HepG2 (cell line): ENCODE data around the gene MEGF11. TPM values are rescaled to one million over a fixed set of nuclear protein-coding genes. Genes with fewer than 3 reads are reported as not detected.

Experiments used
- FOSL1 ChIP-seq: sonication (generic); formaldehyde crosslinking; IDR thresholded peaks from 2 replicates; pipeline ENCODE4 v1.9.0; 2021; ENCODE audit warnings: missing genetic modification reagents, borderline replicate concordance
- ISX ChIP-seq: sonication (generic); formaldehyde crosslinking; conservative IDR thresholded peaks from 2 replicates; pipeline ENCODE4 v1.5.0; 2020; ENCODE audit warnings: missing genetic modification reagents
- KDM2A ChIP-seq: sonication (generic); formaldehyde crosslinking; IDR thresholded peaks from 2 replicates; pipeline ENCODE4 v1.4.0; 2020; ENCODE audit warnings: low read depth, missing genetic modification reagents, borderline replicate concordance
- KMT2A ChIP-seq: sonication (generic); formaldehyde crosslinking; IDR thresholded peaks from 2 replicates; pipeline ENCODE4 v1.4.0; 2020; ENCODE audit warnings: missing genetic modification reagents
- RFX1 ChIP-seq: fragments of 450-650 bp; IDR thresholded peaks from 2 replicates; pipeline ENCODE4 v1.6.1; 2017
- TFDP1 ChIP-seq: IDR thresholded peaks from 2 replicates; pipeline ENCODE4 v1.6.1; 2016; ENCODE audit warnings: missing compliant biosample characterization, missing genetic modification reagents, borderline replicate concordance
- U2AF1 ChIP-seq: fragments of 200-400 bp; formaldehyde crosslinking; optimal IDR thresholded peaks from 2 replicates; pipeline ENCODE3; 2017; ENCODE audit warnings: mild to moderate bottlenecking, low read depth, low read length
- ZNF264 ChIP-seq: sonication (generic); formaldehyde crosslinking; IDR thresholded peaks from 2 replicates; pipeline ENCODE4 v1.4.0; 2020; ENCODE audit warnings: missing genetic modification reagents
- ZNF350 ChIP-seq: sonication (generic); formaldehyde crosslinking; IDR thresholded peaks from 2 replicates; pipeline ENCODE4 v1.4.0; 2020; ENCODE audit warnings: mild to moderate bottlenecking, low read depth, missing genetic modification reagents, borderline replicate concordance
- ZNF362 ChIP-seq: sonication (generic); formaldehyde crosslinking; IDR thresholded peaks from 2 replicates; pipeline ENCODE4 v1.4.0; 2020; ENCODE audit warnings: missing genetic modification reagents, mild to moderate bottlenecking, borderline replicate concordance
- ZNF570 ChIP-seq: sonication (generic); formaldehyde crosslinking; IDR thresholded peaks from 2 replicates; pipeline ENCODE4 v1.4.0; 2020; ENCODE audit warnings: mild to moderate bottlenecking, missing genetic modification reagents, borderline replicate concordance
- ZNF776 ChIP-seq: sonication (generic); formaldehyde crosslinking; IDR thresholded peaks from 2 replicates; pipeline ENCODE4 v1.4.0; 2020; ENCODE audit warnings: mild to moderate bottlenecking, missing genetic modification reagents
- ZNF788 ChIP-seq: sonication (generic); formaldehyde crosslinking; IDR thresholded peaks from 2 replicates; pipeline ENCODE4 v1.5.0; 2020; ENCODE audit warnings: mild to moderate bottlenecking, missing genetic modification reagents, borderline replicate concordance
- polyA plus RNA-seq, 8 experiments: library from polyadenylated mRNA; depleted of rRNA in 3 of 8; stranded (reverse) in 7 of 8; unstranded in 1 of 8; fragments of >200 nt; fragmentation: Illumina TruSeq in 4 of 8; extraction: Trizol in 4 of 8; gene quantifications; 2 replicates each; pipeline versions ENCODE4 v1.2.1 to v1.2.3, GENCODE V29; 2011 to 2016; ENCODE audit warnings: low read depth in 4 of 8, missing spikeins in 1 of 8, mixed read lengths in 1 of 8; ENCODE audit not compliant: insufficient read depth in 1 of 8
- total RNA-seq, 5 experiments: library from RNA; depleted of rRNA; stranded (reverse); fragments of >200 nt; fragmentation: Illumina TruSeq; extraction: Trizol; gene quantifications; 2 replicates each; pipeline ENCODE4 v1.2.3, GENCODE V29; 2016; ENCODE audit warnings: low read depth in 1 of 5
- TF ChIP-seq, protein P1 (sequence below): sonication (generic); formaldehyde crosslinking; IDR thresholded peaks from 2 replicates; pipeline ENCODE4 v1.4.0; 2020; ENCODE audit warnings: missing genetic modification reagents

The MEGF11 gene
- total and polyA plus RNA-seq, 2 of the 13 experiments (the other 11 are each of a cell fraction or from before 2014, with no cell fraction given) = not detected

- 0 out of 2 replicates have a peak, but pooled peaks have one; percentile 42 for TF ChIP-seq ZNF350 (CRISPR knock-in tag)
- no peak; the same call in 1 of the 2 replicates for TF ChIP-seq TFDP1 (CRISPR knock-in tag)
- TF ChIP-seq ZNF362 = no peak
- TF ChIP-seq KMT2A (CRISPR knock-in tag) = peak; percentile 50
- no peak for TF ChIP-seq ZNF570 (CRISPR knock-in tag)
- TF ChIP-seq ZNF776 (CRISPR knock-in tag) = no peak
- no peak for TF ChIP-seq ZNF788
- TF ChIP-seq ZNF264 = peak; percentile 58; the same call in 1 of the 2 replicates
- TF ChIP-seq KDM2A (CRISPR knock-in tag) = peak; percentile 47; the same call in 1 of the 2 replicates
- TF ChIP-seq, protein P1, sequence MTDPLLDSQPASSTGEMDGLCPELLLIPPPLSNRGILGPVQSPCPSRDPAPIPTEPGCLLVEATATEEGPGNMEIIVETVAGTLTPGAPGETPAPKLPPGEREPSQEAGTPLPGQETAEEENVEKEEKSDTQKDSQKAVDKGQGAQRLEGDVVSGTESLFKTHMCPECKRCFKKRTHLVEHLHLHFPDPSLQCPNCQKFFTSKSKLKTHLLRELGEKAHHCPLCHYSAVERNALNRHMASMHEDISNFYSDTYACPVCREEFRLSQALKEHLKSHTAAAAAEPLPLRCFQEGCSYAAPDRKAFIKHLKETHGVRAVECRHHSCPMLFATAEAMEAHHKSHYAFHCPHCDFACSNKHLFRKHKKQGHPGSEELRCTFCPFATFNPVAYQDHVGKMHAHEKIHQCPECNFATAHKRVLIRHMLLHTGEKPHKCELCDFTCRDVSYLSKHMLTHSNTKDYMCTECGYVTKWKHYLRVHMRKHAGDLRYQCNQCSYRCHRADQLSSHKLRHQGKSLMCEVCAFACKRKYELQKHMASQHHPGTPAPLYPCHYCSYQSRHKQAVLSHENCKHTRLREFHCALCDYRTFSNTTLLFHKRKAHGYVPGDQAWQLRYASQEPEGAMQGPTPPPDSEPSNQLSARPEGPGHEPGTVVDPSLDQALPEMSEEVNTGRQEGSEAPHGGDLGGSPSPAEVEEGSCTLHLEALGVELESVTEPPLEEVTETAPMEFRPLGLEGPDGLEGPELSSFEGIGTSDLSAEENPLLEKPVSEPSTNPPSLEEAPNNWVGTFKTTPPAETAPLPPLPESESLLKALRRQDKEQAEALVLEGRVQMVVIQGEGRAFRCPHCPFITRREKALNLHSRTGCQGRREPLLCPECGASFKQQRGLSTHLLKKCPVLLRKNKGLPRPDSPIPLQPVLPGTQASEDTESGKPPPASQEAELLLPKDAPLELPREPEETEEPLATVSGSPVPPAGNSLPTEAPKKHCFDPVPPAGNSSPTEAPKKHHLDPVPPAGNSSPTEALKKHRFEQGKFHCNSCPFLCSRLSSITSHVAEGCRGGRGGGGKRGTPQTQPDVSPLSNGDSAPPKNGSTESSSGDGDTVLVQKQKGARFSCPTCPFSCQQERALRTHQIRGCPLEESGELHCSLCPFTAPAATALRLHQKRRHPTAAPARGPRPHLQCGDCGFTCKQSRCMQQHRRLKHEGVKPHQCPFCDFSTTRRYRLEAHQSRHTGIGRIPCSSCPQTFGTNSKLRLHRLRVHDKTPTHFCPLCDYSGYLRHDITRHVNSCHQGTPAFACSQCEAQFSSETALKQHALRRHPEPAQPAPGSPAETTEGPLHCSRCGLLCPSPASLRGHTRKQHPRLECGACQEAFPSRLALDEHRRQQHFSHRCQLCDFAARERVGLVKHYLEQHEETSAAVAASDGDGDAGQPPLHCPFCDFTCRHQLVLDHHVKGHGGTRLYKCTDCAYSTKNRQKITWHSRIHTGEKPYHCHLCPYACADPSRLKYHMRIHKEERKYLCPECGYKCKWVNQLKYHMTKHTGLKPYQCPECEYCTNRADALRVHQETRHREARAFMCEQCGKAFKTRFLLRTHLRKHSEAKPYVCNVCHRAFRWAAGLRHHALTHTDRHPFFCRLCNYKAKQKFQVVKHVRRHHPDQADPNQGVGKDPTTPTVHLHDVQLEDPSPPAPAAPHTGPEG = no peak; the same call in 1 of the 2 replicates
- no peak for TF ChIP-seq ISX (CRISPR knock-in tag)
- TF ChIP-seq U2AF1 = peak; percentile 62
- no peak for TF ChIP-seq RFX1
- TF ChIP-seq FOSL1 (CRISPR knock-in tag) = no peak
Observed at GRCh38 chr15:66294157-66294931, 40.8 kb upstream of the MEGF11 start (continued).
